Cardiac muscle cell (in vitro differentiated cells and primary cell): ENCODE measurements around the gene CEP131. TPM values are rescaled to one million over a fixed set of nuclear protein-coding genes. Genes with fewer than 3 reads are reported as not detected.

ENCODE experiments used
- DNase-seq, 2 donors: peaks; one replicate each; pipeline versions ENCODE4 v3.0.0 to v3.0.0-alpha.2; 2010 to 2017; ENCODE audit warnings: low read depth in 1 of 2, low spot score in 1 of 2
- H3K27ac ChIP-seq: fragments of 200-600 bp; sonication (generic); 2 replicates; pipeline ENCODE4 v1.5.1; 2016
- H3K27me3 ChIP-seq: fragments of 200-600 bp; sonication (generic); 2 replicates; pipeline ENCODE4 v1.6.0; 2016; ENCODE audit warnings: control low read depth
- H3K36me3 ChIP-seq: fragments of 200-600 bp; sonication (generic); 2 replicates; pipeline ENCODE4 v1.5.1; 2016; ENCODE audit warnings: control low read depth
- H3K4me1 ChIP-seq: fragments of 200-600 bp; sonication (generic); 2 replicates; pipeline ENCODE4 v1.8.1; 2017; ENCODE audit warnings: low read depth, mild to moderate bottlenecking, mixed run types
- H3K4me3 ChIP-seq: fragments of 200-600 bp; sonication (generic); 2 replicates; pipeline ENCODE4 v1.5.1; 2016; ENCODE audit warnings: mild to moderate bottlenecking
- H3K9me3 ChIP-seq: fragments of 200-600 bp; sonication (generic); 2 replicates; pipeline ENCODE4 v1.5.1; 2017; ENCODE audit warnings: low read depth, mild to moderate bottlenecking, control low read depth
- polyA plus RNA-seq: library from polyadenylated mRNA; unstranded; fragments of >200 nt; fragmentation: Nextera tagmentation; extraction: Ambion mirVana; gene quantifications from 2 replicates; pipeline ENCODE4 v1.2.1, GENCODE V29; 2016
- total RNA-seq: library from RNA; depleted of rRNA; stranded (reverse); fragments of >200 nt; gene quantifications from 2 replicates; pipeline ENCODE4 v1.2.3, GENCODE V29; 2016
- TF ChIP-seq, protein P1 (sequence below): IDR thresholded peaks from 2 replicates; pipeline ENCODE4 v1.5.1; 2012; ENCODE audit warnings: low read depth, mild to moderate bottlenecking, low read length

Gene CEP131
- total and polyA plus RNA-seq, 2 experiments from 2014 or later: 29.2 to 37.0 TPM

DNA sequence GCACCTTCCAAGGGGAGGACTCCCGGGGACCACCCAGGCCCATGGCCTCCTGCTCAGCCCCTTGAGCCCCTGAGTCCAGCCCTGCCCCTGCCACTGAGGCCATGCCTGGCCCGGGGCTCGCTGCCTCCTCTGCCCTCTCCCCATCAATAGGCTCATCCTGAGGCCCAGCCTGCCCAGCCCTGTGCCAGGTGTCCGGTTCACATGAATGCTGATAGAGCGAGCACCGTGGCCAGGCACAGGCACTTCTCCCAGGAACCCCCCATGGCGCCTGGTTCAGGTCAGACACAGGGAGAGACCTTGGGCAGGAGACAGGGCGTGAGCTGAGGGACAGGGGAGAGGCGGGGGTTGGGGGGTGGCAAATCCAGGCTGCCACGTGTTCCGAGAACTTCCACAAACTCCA is 60.3 kb downstream of the CEP131 start:
- TF ChIP-seq, protein P1, sequence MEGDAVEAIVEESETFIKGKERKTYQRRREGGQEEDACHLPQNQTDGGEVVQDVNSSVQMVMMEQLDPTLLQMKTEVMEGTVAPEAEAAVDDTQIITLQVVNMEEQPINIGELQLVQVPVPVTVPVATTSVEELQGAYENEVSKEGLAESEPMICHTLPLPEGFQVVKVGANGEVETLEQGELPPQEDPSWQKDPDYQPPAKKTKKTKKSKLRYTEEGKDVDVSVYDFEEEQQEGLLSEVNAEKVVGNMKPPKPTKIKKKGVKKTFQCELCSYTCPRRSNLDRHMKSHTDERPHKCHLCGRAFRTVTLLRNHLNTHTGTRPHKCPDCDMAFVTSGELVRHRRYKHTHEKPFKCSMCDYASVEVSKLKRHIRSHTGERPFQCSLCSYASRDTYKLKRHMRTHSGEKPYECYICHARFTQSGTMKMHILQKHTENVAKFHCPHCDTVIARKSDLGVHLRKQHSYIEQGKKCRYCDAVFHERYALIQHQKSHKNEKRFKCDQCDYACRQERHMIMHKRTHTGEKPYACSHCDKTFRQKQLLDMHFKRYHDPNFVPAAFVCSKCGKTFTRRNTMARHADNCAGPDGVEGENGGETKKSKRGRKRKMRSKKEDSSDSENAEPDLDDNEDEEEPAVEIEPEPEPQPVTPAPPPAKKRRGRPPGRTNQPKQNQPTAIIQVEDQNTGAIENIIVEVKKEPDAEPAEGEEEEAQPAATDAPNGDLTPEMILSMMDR: no peak
- no peaks in the 10 kb centered on the region for H3K27me3 ChIP-seq
- no peak for DNase-seq
- H3K4me1 ChIP-seq: peaks cover 10% of the 10 kb centered on the region
- no peak overlapping the region for H3K4me3 ChIP-seq
- no peaks in the 10 kb centered on the region for H3K9me3 ChIP-seq
- no peaks in the 10 kb centered on the region for H3K36me3 ChIP-seq
- no peak overlapping the region for H3K27ac ChIP-seq

DNA sequence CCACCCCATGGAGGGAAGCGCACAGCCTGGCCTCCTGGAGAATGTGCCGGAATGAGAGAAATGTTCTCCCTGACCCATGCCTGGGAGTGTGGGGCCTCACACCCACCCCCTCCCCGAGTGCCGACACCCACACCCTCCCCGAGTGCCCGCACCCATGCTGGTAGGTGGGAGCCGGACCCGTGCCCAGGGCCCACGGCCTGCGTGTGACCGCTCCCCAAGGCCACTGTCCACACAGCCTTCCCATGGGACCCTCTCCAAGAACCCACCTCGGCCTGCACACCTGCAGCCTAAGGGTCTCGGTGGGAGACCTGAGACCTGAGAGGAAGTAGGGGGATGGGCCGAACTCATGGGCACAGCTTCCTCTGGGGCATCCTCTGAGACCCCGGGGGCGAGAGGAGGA is 60.8 kb downstream of the CEP131 start:
- Histone ChIP-seq H3K9me3 (no peaks in the 10 kb centered on the region), H3K27ac (no peak overlapping the region), H3K36me3 (no peaks in the 10 kb centered on the region), H3K4me3 (no peak overlapping the region), H3K27me3 (no peaks in the 10 kb centered on the region), H3K4me1 (peaks cover 10% of the 10 kb centered on the region)
- TF ChIP-seq, protein P1: no peak
- no peak for DNase-seq

DNA sequence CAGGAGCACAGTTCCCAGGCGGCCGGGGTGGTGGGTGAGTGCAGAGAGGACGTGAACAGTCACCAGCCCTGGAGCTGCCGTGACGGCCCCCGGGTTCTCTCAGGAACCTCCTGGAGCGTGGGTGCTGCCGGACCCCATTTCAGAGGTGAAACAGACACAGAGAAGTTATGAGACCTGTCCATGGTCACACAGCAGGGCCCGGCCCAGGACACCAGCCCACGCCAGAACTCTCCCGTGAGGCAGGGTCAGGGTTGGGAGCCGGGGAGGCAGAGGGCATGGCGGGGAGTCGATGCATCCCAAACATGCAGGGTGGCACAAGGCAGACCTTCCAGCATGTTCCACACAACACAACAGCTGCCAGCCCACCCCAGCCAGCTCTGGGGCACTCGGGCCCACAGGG is 61.2 kb downstream of the CEP131 start:
- no peak for DNase-seq
- no peak overlapping the region for H3K4me3 ChIP-seq
- H3K36me3 ChIP-seq: no peaks in the 10 kb centered on the region
- peaks cover 8% of the 10 kb centered on the region for H3K4me1 ChIP-seq
- no peaks in the 10 kb centered on the region for H3K27me3 ChIP-seq
- H3K27ac ChIP-seq: no peak overlapping the region
- TF ChIP-seq, protein P1: no peak
- H3K9me3 ChIP-seq: no peaks in the 10 kb centered on the region

DNA sequence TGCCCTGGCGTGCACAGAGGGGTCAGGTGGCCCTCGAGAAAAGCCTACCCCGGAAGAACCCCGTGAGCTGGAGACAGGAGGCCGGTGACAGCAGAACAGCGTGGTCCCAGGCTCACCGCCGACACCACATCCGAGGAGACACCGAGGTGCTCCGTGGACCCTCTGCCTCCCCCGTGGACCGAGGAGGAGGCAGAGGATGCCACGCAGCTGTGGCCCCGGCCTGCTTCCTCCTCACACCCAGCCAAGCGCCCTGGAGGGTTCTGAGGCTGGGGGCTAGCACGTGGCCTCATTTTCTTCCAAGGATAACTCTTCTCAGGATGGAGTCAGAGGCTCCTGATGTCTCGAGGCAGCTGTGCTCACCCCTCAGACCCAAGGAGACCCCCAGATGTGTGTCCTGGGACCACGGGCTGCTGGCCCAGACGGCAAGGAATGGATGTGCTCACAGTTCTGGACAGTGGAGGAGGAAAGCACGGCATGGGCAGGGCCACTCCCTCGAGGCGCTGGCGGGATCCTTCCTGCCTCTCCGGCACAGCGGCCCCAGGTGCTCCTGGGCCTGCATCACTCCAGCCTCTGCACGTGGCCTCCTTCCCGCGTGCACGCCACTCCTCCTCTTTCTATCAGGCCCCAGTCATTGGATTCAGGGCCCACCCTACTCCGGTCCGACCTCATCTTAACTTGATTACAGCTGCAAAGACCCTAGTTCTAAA is 61.9 kb downstream of the CEP131 start:
- DNase-seq: no peak
- no peaks in the 10 kb centered on the region for H3K36me3 ChIP-seq
- H3K27me3 ChIP-seq: no peaks in the 10 kb centered on the region
- H3K4me3 ChIP-seq: no peak overlapping the region
- H3K4me1 ChIP-seq: peaks cover 6% of the 10 kb centered on the region
- H3K9me3 ChIP-seq: no peaks in the 10 kb centered on the region
- no peak overlapping the region for H3K27ac ChIP-seq
- TF ChIP-seq, protein P1: no peak

DNA sequence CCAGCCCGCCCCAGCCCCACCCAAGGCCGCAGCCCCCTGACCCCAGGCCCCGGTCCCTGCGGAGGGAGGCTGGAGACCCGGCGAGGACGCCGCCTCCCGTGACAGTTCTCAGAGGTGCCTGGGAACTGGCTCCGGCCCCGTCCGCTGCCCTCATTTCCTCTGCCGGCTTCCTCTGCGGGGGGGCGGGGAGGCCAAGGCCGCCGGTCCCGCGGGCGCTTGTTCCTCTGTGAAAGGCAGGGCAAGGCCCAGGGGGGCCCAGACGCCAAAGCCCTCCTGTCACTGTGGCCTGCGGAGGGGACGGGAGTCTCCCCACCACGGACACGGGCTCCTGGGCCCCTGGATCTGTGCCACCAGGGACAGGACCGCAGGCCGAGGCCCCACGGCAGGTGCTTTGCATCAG is 62.5 kb downstream of the CEP131 start:
- H3K36me3 ChIP-seq: no peaks in the 10 kb centered on the region
- DNase-seq: no peak
- H3K4me3 ChIP-seq: no peak overlapping the region
- no peaks in the 10 kb centered on the region for H3K27me3 ChIP-seq
- H3K4me1 ChIP-seq: peaks cover 3% of the 10 kb centered on the region
- no peak overlapping the region for H3K27ac ChIP-seq
- H3K9me3 ChIP-seq: no peaks in the 10 kb centered on the region
- TF ChIP-seq, protein P1: no peak
